Peyer's patch (tissue), 4 donors: Measurements from ENCODE around the gene NAA10. TPM values are rescaled to one million over a fixed set of nuclear protein-coding genes. Genes with fewer than 3 reads are reported as not detected.
A peak's percentile ranks its signal among the peaks of the same experiment; 100 is the strongest.

ENCODE experiments used
- DNase-seq, 3 donors: peaks; one replicate each; pipeline ENCODE4 v3.0.0-alpha.2; 2017 to 2019
- H3K27ac ChIP-seq, 4 donors: fragments of 200-600 bp; sonication (generic); one replicate each; pipeline ENCODE4 v1.5.1; 2016 to 2019
- H3K27me3 ChIP-seq, 2 donors: fragments of 200-600 bp; sonication (generic); one replicate each; pipeline ENCODE4 v1.5.1; 2019
- H3K36me3 ChIP-seq, 3 donors: fragments of 200-600 bp; sonication (generic); one replicate each; pipeline ENCODE4 v1.5.1; 2016 to 2019
- H3K4me1 ChIP-seq, 4 donors: fragments of 200-600 bp; sonication (generic); one replicate each; pipeline ENCODE4 v1.5.1; 2016 to 2019
- H3K4me3 ChIP-seq, 4 donors: fragments of 200-600 bp; sonication (generic); 1 replicate in 3 of 4; 2 replicates in 1 of 4; pipeline ENCODE4 v1.5.1; 2016 to 2019; ENCODE audit warnings: mild to moderate bottlenecking in 1 of 4
- H3K9me3 ChIP-seq, 4 donors: fragments of 200-600 bp; sonication (generic); one replicate each; pipeline ENCODE4 v1.5.1; 2016 to 2019; ENCODE audit warnings: mild to moderate bottlenecking in 1 of 4
- CTCF ChIP-seq, 6 experiments: fragments of 450-650 bp in 4 of 6; fragments of 200-600 bp in 2 of 6; sonication (generic) in 1 of 6; IDR thresholded peaks; one replicate each; pipeline ENCODE4 v1.5.1; 2017 to 2019; ENCODE audit warnings: antibody characterized with exemption in 6 of 6, mild to moderate bottlenecking in 3 of 6, moderate library complexity in 1 of 6
- POLR2A ChIP-seq, 2 donors: fragments of 450-650 bp; IDR thresholded peaks; one replicate each; pipeline ENCODE4 v1.5.1; 2017; ENCODE audit warnings: antibody characterized with exemption in 2 of 2, mild to moderate bottlenecking in 2 of 2, moderate library complexity in 2 of 2
- total RNA-seq, 4 donors: library from RNA; depleted of rRNA; stranded (reverse); fragments of >200 nt; gene quantifications; one replicate each; pipeline ENCODE4 v1.1.0, GENCODE V29; 2016

Gene NAA10
- total RNA-seq, 4 donors from 2014 or later, result 32.9 to 118 (median 54.1) TPM

- TF ChIP-seq CTCF (IDR thresholded peaks at IDR 0.05), result no peak
- no peak for TF ChIP-seq POLR2A (IDR thresholded peaks at IDR 0.05)
- H3K36me3 ChIP-seq, result no peaks in the 10 kb centered on the region
- no peak for DNase-seq
- H3K4me1 ChIP-seq, result peaks cover 0 to 8% (median 0%) of the 10 kb centered on the region in 4 donors
- no peaks in the 10 kb centered on the region for H3K27me3 ChIP-seq
- peak within 1 kb of the TSS in 3 of 4 donors; percentile 6 to 39 (median 12) for H3K27ac ChIP-seq
- H3K4me3 ChIP-seq, result no peak within 1 kb of the TSS
- no peaks in the 10 kb centered on the region for H3K9me3 ChIP-seq
Measured at GRCh38 chrX:153903991-153904957, 30.6 kb downstream of the NAA10 start, which contains the start of gene AVPR2. AVPR2 (plus strand) TSS chrX:153904673; CDS start chrX:153905146, 473 bp downstream.

GRCh38 chrX:153903238-153903980, 31.4 kb downstream of the NAA10 start:
- no peaks in the 10 kb centered on the region for H3K36me3 ChIP-seq
- peak in 2 of 3 donors; percentile 25 to 38 for DNase-seq
- peak overlapping the region in 3 of 4 donors; percentile 1 to 39 (median 12) for H3K27ac ChIP-seq
- no peak overlapping the region for H3K4me3 ChIP-seq
- no peaks in the 10 kb centered on the region for H3K9me3 ChIP-seq
- no peaks in the 10 kb centered on the region for H3K27me3 ChIP-seq
- H3K4me1 ChIP-seq, result peaks cover 0 to 8% (median 0%) of the 10 kb centered on the region in 4 donors
- TF ChIP-seq POLR2A (IDR thresholded peaks at IDR 0.05), result no peak

GRCh38 chrX:153902385-153902784, 32.5 kb downstream of the NAA10 start:
- no peak overlapping the region for H3K4me3 ChIP-seq
- no peak for TF ChIP-seq CTCF (IDR thresholded peaks at IDR 0.05)
- no peak for TF ChIP-seq POLR2A (IDR thresholded peaks at IDR 0.05)
- H3K27me3 ChIP-seq, result no peaks in the 10 kb centered on the region
- H3K4me1 ChIP-seq, result peaks cover 0 to 8% (median 0%) of the 10 kb centered on the region in 4 donors
- H3K9me3 ChIP-seq, result no peaks in the 10 kb centered on the region
- H3K27ac ChIP-seq, result peak overlapping the region in 1 of 4 donors; percentile 10
- no peak for DNase-seq
- no peaks in the 10 kb centered on the region for H3K36me3 ChIP-seq

- DNase-seq, result no peak
- H3K4me1 ChIP-seq, result peaks cover 0 to 8% (median 0%) of the 10 kb centered on the region in 4 donors
- TF ChIP-seq POLR2A (IDR thresholded peaks at IDR 0.05) (no peak), CTCF (IDR thresholded peaks at IDR 0.05) (no peak)
- H3K36me3 ChIP-seq, result no peaks in the 10 kb centered on the region
- no peaks in the 10 kb centered on the region for H3K27me3 ChIP-seq
- no peaks in the 10 kb centered on the region for H3K9me3 ChIP-seq
- H3K27ac ChIP-seq, result peak overlapping the region in 1 of 4 donors; percentile 10
- no peak overlapping the region for H3K4me3 ChIP-seq
Measured at GRCh38 chrX:153901753-153902140, 33.1 kb downstream of the NAA10 start.

- Histone ChIP-seq H3K4me3 (no peak overlapping the region), H3K27ac (peak overlapping the region in 1 of 4 donors; percentile 4), H3K27me3 (no peaks in the 10 kb centered on the region), H3K9me3 (no peaks in the 10 kb centered on the region), H3K36me3 (no peaks in the 10 kb centered on the region), H3K4me1 (peaks cover 0 to 8% (median 0%) of the 10 kb centered on the region in 4 donors)
- peak in 2 of 3 donors; percentile 68 to 79 for DNase-seq
- TF ChIP-seq POLR2A (IDR thresholded peaks at IDR 0.05) (no peak), CTCF (IDR thresholded peaks at IDR 0.05) (no peak)
Measured at GRCh38 chrX:153900831-153901752, 33.7 kb downstream of the NAA10 start.
